Measurements from ENCODE around the gene CFAP68. TPM values are rescaled to one million over a fixed set of nuclear protein-coding genes. Genes with fewer than 3 reads are reported as not detected.

CFAP68 gene
- total and polyA plus RNA-seq, 4 donors: 6.6 to 22.0 (median 13.3) TPM

DNA sequence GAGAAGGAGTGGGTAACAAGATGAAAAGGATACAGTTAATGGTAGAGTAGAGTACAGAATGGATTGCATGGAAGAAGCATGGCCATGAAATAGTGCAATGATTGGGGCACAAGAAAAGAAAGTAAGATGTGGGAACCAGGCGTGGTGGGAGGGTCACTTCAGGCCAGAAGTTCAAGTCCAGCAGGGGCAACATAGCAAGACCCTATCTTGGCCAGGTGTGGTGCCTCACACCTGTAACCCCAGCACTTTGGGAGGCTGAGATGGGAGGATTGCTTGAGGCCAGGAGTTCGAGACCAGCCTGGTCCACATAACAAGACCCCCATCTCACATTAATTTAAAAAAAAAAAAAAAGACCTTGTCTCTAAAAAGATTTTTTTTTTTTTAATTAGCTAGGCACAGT, 38.0 kb downstream of the CFAP68 start:
- Histone ChIP-seq H3K9me3 (ENCODE audit: control insufficient read depth, low read length) (no peaks in the 10 kb centered on the region), H3K27ac (ENCODE audit: low read depth in 1 of 2, low read length in 2 of 2) (no peak overlapping the region), H3K36me3 (ENCODE audit: control insufficient read depth in 1 of 2, insufficient read depth in 2 of 2, low read length in 1 of 2) (no peaks in the 10 kb centered on the region), H3K27me3 (ENCODE audit: control insufficient read depth in 1 of 2, insufficient read depth in 2 of 2, low read length in 1 of 2) (no peaks in the 10 kb centered on the region), H3K4me3 (ENCODE audit: low read length in 2 of 2) (no peak overlapping the region), H3K4me1 (ENCODE audit: control insufficient read depth in 1 of 2, insufficient read depth in 2 of 2, low read length in 2 of 2) (peaks cover 0 to 6% of the 10 kb centered on the region in 2 donors)
- intact Hi-C loops (cut with DNase I): no loop called here
- no peak for ATAC-seq (ENCODE audit: low FRiP score)
- DNase-seq: no peak
- WGBS, 2 donors: 91 to 95% methylated on average over 2 of the region's 2 CpGs

DNA sequence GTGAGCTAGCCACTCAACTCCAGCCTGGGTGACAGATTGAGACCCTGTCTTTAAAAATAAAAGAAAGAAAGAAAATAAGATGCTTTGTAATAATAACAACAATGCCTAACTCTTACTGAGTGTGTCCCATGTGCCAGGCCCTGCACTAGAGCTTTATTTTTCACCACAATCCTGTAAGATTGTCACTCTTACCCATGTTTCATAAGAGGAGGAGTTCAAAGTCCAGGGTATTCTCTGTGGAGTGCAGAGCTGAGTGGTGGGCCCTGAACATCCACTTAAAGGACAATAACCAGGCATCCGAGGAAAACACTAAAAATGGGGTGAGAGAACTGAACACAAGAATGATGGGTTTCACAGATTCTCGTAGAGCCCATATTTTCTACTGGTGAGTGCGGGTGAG, 38.4 kb downstream of the CFAP68 start:
- H3K4me3 ChIP-seq (ENCODE audit: low read length in 2 of 2): no peak overlapping the region
- H3K9me3 ChIP-seq (ENCODE audit: control insufficient read depth, low read length): no peaks in the 10 kb centered on the region
- H3K36me3 ChIP-seq (ENCODE audit: control insufficient read depth in 1 of 2, insufficient read depth in 2 of 2, low read length in 1 of 2): no peaks in the 10 kb centered on the region
- H3K4me1 ChIP-seq (ENCODE audit: control insufficient read depth in 1 of 2, insufficient read depth in 2 of 2, low read length in 2 of 2): peaks cover 0 to 6% of the 10 kb centered on the region in 2 donors
- intact Hi-C loops (cut with DNase I): no loop called here
- ATAC-seq (ENCODE audit: low FRiP score) (no peak), DNase-seq (no peak)
- 89 to 93% methylated on average over 3 of the region's 3 CpGs for WGBS, 2 donors
- H3K27me3 ChIP-seq (ENCODE audit: control insufficient read depth in 1 of 2, insufficient read depth in 2 of 2, low read length in 1 of 2): no peaks in the 10 kb centered on the region
- H3K27ac ChIP-seq (ENCODE audit: low read depth in 1 of 2, low read length in 2 of 2): no peak overlapping the region

DNA sequence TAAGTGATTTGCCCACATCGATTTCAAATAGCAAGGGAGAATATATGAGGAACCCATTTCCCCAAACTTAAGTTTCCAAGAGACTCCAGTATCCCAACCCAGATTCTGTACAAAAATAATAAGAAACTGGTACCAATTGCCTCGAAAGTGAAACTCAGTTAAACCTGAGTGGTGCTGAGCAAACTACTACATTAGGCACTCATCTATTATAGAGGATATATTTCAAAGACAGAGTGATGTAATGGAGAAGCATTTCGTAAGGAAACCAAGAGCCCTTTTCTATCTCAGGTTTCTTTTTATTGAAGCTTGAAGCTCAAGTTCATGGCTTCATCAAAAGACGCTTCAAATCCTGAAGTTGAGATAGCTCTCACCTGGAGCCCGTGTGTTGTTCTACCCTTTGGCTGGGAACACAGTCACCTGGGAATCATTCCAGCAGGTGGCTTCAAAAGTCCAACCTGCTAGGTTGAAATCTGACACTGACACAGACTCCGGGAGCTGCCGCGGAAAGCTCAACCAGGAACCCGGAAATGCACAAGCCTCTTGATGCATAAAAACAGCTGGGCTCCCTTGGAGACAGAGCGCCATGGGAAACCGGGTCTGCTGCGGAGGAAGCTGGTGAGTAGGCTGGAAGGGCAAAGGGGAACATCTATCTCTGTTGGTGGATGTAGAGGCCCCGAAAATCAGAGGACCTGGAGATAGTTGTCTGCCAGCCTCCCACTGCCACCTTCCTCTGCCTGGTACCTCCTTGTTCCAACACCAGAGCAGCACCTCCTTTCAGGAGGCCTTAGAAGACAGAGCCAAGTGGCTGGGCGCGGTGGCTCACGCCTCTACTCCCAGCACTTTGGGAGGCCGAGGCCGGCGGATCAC, 39.3 kb downstream of the CFAP68 start, which contains the start of gene C11orf52:
TSS of gene C11orf52 (plus strand) at position 524 of the 867 bp plus-strand sequence. CDS start at position 584, 60 bp downstream.
- DNase-seq (no peak), ATAC-seq (ENCODE audit: low FRiP score) (no peak)
- no peak within 1 kb of the TSS for H3K4me3 ChIP-seq (ENCODE audit: low read length in 2 of 2)
- no peaks in the 10 kb centered on the region for H3K27me3 ChIP-seq (ENCODE audit: control insufficient read depth in 1 of 2, insufficient read depth in 2 of 2, low read length in 1 of 2)
- intact Hi-C loops (cut with DNase I): no loop called here
- H3K36me3 ChIP-seq (ENCODE audit: control insufficient read depth in 1 of 2, insufficient read depth in 2 of 2, low read length in 1 of 2): no peaks in the 10 kb centered on the region
- peak within 1 kb of the TSS in 1 of 2 donors; percentile 0 for H3K27ac ChIP-seq (ENCODE audit: low read depth in 1 of 2, low read length in 2 of 2)
- H3K9me3 ChIP-seq (ENCODE audit: control insufficient read depth, low read length): no peaks in the 10 kb centered on the region
- 63 to 69% methylated on average over 19 of the region's 19 CpGs for WGBS, 2 donors
- H3K4me1 ChIP-seq (ENCODE audit: control insufficient read depth in 1 of 2, insufficient read depth in 2 of 2, low read length in 2 of 2): peaks cover 0 to 6% of the 10 kb centered on the region in 2 donors

GRCh38 chr11:111920908-111921307, 41.6 kb downstream of the CFAP68 start:
- Histone ChIP-seq H3K27me3 (ENCODE audit: control insufficient read depth in 1 of 2, insufficient read depth in 2 of 2, low read length in 1 of 2) (no peaks in the 10 kb centered on the region), H3K4me1 (ENCODE audit: control insufficient read depth in 1 of 2, insufficient read depth in 2 of 2, low read length in 2 of 2) (peaks cover 0 to 11% of the 10 kb centered on the region in 2 donors), H3K27ac (ENCODE audit: low read depth in 1 of 2, low read length in 2 of 2) (no peak overlapping the region), H3K36me3 (ENCODE audit: control insufficient read depth in 1 of 2, insufficient read depth in 2 of 2, low read length in 1 of 2) (no peaks in the 10 kb centered on the region), H3K9me3 (ENCODE audit: control insufficient read depth, low read length) (no peaks in the 10 kb centered on the region), H3K4me3 (ENCODE audit: low read length in 2 of 2) (no peak overlapping the region)
- no peak for ATAC-seq (ENCODE audit: low FRiP score)
- WGBS, 2 donors: 74 to 93% methylated on average over 2 of the region's 2 CpGs
- DNase-seq: no peak
- intact Hi-C loops (cut with DNase I): no loop called here

DNA sequence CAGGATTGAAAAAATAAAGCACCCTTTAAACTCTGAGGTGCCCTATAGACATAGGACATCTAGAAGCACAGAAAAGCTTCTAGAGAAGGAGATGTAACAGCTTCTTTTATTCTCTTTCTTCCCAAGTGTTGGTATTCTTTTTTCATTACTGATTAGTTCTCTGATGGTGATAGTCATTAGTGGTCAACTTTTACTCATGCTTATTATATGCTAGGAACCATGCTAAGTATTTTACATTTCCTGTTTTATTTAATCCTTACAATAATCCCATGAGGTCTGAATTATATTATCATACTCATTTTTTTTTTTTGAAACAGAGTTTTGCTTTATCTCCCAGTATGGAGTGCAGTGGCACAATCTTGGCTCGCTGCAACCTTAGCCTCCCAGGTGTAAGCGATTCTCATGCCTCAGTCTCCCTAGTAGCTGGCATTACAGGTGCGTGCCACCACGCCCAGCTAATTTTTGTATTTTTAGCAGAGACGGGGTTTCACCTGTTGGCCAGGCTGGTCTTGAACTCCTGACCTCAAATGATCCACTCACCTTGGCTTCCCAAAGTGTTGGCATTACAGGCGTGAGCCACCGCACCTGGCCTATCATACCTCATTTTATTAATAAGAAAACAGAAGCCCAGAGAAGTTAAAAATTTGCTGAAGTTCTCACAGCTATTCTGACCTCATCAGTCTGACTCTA, 42.3 kb downstream of the CFAP68 start:
- no peak for ATAC-seq (ENCODE audit: low FRiP score)
- Histone ChIP-seq H3K4me3 (ENCODE audit: low read length in 2 of 2) (no peak overlapping the region), H3K27me3 (ENCODE audit: control insufficient read depth in 1 of 2, insufficient read depth in 2 of 2, low read length in 1 of 2) (no peaks in the 10 kb centered on the region), H3K36me3 (ENCODE audit: control insufficient read depth in 1 of 2, insufficient read depth in 2 of 2, low read length in 1 of 2) (no peaks in the 10 kb centered on the region), H3K27ac (ENCODE audit: low read depth in 1 of 2, low read length in 2 of 2) (peak overlapping the region in 1 of 2 donors; percentile 41), H3K9me3 (ENCODE audit: control insufficient read depth, low read length) (no peaks in the 10 kb centered on the region), H3K4me1 (ENCODE audit: control insufficient read depth in 1 of 2, insufficient read depth in 2 of 2, low read length in 2 of 2) (peaks cover 0 to 6% of the 10 kb centered on the region in 2 donors)
- intact Hi-C loops (cut with DNase I): no loop called here
- no peak for DNase-seq
- 86 to 90% methylated on average over 7 of the region's 7 CpGs for WGBS, 2 donors

DNA sequence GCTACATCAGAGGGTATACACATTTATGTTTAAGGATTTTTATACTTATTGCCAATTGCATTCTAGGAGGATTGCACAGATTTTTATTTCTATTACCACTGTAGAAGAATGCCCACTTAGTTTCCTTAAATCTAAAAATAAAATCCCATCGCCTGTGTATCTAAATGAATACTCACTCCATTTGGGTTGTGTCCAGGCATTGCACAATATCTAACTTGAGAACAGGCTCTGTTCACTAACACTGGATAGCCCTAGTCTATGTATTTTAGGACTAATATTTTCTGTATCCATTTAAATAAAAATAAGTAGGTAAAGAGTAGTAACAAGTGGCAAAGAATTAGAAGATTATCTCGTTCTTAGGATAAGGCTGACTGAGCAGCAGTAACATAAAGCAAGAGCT, 43.5 kb downstream of the CFAP68 start:
- peaks cover 0 to 6% of the 10 kb centered on the region in 2 donors for H3K4me1 ChIP-seq (ENCODE audit: control insufficient read depth in 1 of 2, insufficient read depth in 2 of 2, low read length in 2 of 2)
- peak; percentile 61 for ATAC-seq (ENCODE audit: low FRiP score)
- no peaks in the 10 kb centered on the region for H3K9me3 ChIP-seq (ENCODE audit: control insufficient read depth, low read length)
- H3K36me3 ChIP-seq (ENCODE audit: control insufficient read depth in 1 of 2, insufficient read depth in 2 of 2, low read length in 1 of 2): no peaks in the 10 kb centered on the region
- WGBS, 2 donors: 2 to 4% methylated on average over 2 of the region's 2 CpGs
- no peak for DNase-seq
- intact Hi-C loops (cut with DNase I): no loop called here
- peak overlapping the region; percentile 88 to 99 for H3K27ac ChIP-seq (ENCODE audit: low read depth in 1 of 2, low read length in 2 of 2)
- H3K4me3 ChIP-seq (ENCODE audit: low read length in 2 of 2): no peak overlapping the region
- H3K27me3 ChIP-seq (ENCODE audit: control insufficient read depth in 1 of 2, insufficient read depth in 2 of 2, low read length in 1 of 2): no peaks in the 10 kb centered on the region

- DNase-seq (peak in 1 of 2 donors; percentile 84), ATAC-seq (ENCODE audit: low FRiP score) (peak; percentile 37)
- Histone ChIP-seq H3K27ac (ENCODE audit: low read depth in 1 of 2, low read length in 2 of 2) (peak overlapping the region; percentile 88 to 99), H3K4me3 (ENCODE audit: low read length in 2 of 2) (no peak overlapping the region), H3K36me3 (ENCODE audit: control insufficient read depth in 1 of 2, insufficient read depth in 2 of 2, low read length in 1 of 2) (no peaks in the 10 kb centered on the region), H3K9me3 (ENCODE audit: control insufficient read depth, low read length) (no peaks in the 10 kb centered on the region), H3K27me3 (ENCODE audit: control insufficient read depth in 1 of 2, insufficient read depth in 2 of 2, low read length in 1 of 2) (no peaks in the 10 kb centered on the region), H3K4me1 (ENCODE audit: control insufficient read depth in 1 of 2, insufficient read depth in 2 of 2, low read length in 2 of 2) (peaks cover 0 to 6% of the 10 kb centered on the region in 2 donors)
- intact Hi-C loops (cut with DNase I): no loop called here
- WGBS, 2 donors: 5 to 7% methylated on average over 5 of the region's 5 CpGs
Observed at GRCh38 chr11:111923351-111923788, 44.0 kb downstream of the CFAP68 start.

GRCh38 chr11:111923951-111924350, 44.6 kb downstream of the CFAP68 start:
- intact Hi-C loops (cut with DNase I): no loop called here
- Histone ChIP-seq H3K4me1 (ENCODE audit: control insufficient read depth in 1 of 2, insufficient read depth in 2 of 2, low read length in 2 of 2) (peaks cover 0 to 6% of the 10 kb centered on the region in 2 donors), H3K9me3 (ENCODE audit: control insufficient read depth, low read length) (no peaks in the 10 kb centered on the region), H3K27ac (ENCODE audit: low read depth in 1 of 2, low read length in 2 of 2) (peak overlapping the region; percentile 88 to 99), H3K4me3 (ENCODE audit: low read length in 2 of 2) (no peak overlapping the region), H3K36me3 (ENCODE audit: control insufficient read depth in 1 of 2, insufficient read depth in 2 of 2, low read length in 1 of 2) (no peaks in the 10 kb centered on the region), H3K27me3 (ENCODE audit: control insufficient read depth in 1 of 2, insufficient read depth in 2 of 2, low read length in 1 of 2) (no peaks in the 10 kb centered on the region)
- ATAC-seq (ENCODE audit: low FRiP score) (no peak), DNase-seq (no peak)

Measured in aorta (tissue), 5 donors.